GM21367 (cell line): ENCODE results near the gene ASPSCR1.

Source experiments
- ATAC-seq: cut with Tn5 transposase; IDR thresholded peaks from one replicate; pipeline ENCODE4 v1.9.1; 2021; ENCODE audit not compliant: unreplicated experiment

Gene ASPSCR1

DNA sequence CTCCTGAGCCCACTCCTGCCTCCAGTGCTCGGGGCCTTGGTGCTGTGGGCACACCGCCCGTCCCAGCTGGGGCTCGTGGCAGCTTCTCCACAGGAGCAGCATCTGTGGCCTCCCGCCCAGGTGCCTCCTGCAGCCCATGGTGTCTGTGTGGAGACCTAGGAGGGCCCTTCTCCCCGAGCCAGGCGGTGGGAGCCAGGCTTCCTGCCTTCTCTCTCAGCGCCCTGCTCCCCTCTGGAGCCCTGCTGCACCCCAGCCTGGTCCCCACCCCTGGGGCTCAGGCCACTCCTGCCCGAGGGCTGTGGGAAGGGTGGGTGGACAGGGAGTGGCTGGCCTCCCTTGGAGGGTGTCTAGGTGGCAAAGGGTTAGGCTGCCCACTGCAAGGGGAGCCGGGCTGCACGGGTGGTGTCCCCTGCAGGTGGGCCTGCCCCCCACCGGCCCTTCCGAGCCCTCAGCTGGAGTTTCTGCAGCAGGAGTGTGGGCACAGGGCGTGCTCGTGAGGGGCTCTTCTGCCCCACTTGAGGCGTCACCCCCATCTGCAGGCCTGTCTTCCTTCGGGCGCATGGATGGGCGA is 34.3 kb downstream of the ASPSCR1 start:
- ATAC-seq = no peak

DNA sequence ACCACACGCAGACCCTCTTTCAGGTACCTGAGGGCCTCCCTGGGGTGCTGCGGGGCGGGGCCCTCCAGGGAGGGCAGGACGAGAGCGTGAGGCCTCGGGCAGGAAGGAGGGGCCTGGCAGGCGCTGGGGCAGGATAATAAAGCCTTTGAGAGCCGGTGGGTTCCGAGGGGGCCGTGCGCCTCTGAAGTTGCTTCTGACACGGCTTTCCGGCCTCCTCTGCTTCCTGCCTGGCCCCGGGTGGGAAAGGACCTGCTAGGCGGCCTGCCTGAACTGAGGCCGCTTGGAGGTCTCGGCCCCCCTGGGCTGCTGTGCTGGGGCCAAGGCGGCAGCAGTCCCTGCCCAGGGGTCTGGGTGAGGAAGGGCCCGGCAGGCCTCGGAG is 34.8 kb downstream of the ASPSCR1 start:
- ATAC-seq = no peak

GRCh38 chr17:82012640-82013295 is 35.3 kb downstream of the ASPSCR1 start:
- no peak for ATAC-seq

- ATAC-seq = no peak
Observed at GRCh38 chr17:82013341-82013740, 35.9 kb downstream of the ASPSCR1 start.

DNA sequence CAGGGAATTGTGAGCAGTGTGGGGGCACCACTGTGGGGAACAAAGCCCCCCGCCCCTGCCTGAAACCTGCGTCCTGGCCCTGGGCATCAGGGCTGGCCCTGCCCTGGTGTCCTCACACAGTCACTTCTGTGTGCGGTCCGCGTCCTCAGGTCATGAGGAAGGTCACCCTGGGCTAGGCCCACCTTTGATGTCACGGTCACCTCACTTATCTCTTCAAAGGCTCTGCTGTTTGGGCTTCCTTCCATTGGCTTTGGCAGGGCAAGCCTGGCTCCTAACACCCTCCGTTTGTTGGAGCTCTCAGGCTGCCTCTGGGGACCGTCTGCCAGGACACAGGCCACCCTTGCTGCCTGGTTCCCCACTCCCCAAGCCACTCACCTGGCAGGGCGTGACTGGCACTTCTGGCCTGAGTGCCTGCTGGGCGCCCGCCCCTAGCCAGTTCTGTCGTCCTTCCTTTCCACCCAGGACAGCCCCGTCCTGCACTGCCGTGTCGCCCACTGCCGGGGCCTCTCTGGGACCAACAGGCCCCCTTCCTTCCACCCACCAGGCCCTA is 36.4 kb downstream of the ASPSCR1 start:
- ATAC-seq = no peak

- ATAC-seq = no peak
Observed at GRCh38 chr17:82014432-82014831, 37.0 kb downstream of the ASPSCR1 start.

DNA sequence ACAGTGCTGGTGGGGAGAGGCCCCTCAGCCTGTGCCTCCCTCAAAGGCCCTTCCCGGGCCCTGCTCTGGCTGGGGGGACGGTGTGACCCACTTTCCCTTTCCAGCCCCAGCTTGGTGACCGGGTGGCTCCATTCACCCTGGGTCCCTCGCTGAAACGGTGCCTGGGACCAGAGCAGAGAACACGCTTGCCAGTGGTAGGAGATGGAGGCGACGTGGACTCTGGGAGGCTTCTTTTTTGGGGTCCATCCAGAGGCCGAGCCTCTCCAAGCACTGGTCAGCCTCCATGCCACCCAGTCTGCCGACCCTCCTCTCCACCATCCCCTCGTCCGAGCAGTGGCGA is 37.5 kb downstream of the ASPSCR1 start:
- no peak for ATAC-seq

DNA sequence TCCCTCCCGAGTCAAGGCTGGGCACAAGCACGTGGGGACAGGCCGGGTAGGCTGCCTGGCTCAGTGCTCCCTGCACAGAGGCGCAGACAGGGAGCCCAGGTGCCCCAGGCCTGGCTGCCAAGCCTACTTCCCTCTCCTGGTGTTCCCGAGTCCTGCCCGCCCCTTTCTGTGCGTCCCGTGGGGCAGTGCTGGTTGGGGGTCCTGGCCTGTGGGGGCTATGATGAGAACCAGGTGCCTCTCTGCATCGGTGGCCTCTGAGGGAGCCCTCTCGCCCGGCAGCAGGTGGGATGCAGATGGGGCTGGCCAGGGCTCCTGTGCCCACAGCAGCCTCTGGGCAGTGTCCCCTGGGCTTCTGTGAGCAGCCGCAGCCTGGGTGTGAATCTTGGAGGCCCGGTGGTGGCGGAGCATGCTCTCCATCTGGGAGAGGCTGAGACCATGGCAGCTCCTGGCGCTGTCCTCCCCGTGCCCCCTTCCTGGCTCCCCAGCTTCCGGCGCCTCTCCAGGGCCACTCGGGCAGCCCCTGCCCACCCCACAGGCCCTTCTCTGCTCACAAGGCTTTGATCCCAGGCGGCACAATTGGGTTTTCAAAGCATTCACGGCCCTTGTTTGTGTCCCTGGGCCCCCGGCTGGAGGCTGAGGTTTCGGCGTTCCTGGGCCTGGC is 38.0 kb downstream of the ASPSCR1 start:
- no peak for ATAC-seq

DNA sequence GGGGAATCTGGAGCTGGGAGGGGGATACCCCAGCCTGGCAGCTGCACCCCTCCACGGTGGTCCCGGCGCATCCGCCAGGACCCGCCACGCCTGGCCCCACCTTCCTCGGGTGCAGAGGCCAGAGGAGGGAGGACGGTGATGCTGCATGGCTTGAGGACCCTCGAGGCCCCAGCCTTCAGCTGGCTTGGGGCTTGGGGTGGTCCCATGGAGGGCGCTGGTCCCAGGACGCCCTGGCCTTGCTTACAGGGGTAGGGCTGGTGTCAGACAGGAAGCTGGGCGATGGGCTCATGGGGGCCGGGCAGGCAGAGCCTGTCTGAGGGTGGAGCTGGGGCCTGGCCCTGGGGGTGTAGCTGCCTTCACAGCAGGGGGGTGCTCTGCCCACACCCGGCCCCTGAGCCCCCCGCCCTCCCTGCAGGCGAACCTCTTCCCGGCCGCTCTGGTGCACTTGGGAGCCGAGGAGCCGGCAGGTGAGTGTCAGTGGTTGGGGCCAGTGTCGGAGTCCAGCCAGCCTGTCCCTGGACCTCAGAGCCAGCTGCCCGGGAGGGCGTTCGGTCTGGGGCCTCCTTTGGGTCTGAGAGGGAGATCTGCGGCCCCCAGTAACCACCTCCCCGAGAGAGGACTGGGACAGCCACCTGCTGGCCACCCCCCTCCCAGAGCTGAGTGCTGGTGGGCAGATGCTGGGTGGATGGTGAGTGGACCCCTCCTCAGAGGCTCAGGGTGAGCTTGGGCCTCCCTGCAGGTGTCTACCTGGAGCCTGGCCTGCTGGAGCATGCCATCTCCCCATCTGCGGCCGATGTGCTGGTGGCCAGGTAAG is 38.8 kb downstream of the ASPSCR1 start:
- no peak for ATAC-seq

GRCh38 chr17:82016875-82017459 is 39.5 kb downstream of the ASPSCR1 start:
- ATAC-seq = no peak

DNA sequence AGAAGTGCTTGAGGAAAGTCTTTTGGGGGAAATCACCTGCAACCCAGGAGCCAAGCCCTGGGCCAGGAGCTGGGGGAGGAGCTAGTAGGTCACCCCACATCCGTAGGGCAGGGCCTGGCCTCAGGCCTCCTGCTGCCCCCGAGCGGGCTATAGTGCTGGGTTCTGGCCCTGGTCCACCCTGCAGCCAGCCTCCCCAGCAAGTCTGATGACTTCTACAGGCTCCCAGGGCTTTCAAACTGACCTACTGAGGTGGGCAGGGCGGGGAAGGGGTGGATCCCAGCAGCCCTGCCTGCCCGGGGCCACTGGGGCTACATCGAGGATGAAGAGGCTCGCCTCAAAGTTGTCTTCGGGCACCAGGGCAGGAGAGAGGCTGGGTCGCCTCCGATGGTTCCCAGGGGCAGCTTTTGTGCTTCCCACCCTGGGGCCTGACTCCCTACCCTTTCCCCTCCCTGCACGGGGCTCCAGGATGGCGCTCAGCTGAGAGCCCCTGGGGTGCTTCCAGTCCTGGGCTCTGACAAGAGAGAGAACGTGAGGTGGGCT is 40.3 kb downstream of the ASPSCR1 start:
- no peak for ATAC-seq

DNA sequence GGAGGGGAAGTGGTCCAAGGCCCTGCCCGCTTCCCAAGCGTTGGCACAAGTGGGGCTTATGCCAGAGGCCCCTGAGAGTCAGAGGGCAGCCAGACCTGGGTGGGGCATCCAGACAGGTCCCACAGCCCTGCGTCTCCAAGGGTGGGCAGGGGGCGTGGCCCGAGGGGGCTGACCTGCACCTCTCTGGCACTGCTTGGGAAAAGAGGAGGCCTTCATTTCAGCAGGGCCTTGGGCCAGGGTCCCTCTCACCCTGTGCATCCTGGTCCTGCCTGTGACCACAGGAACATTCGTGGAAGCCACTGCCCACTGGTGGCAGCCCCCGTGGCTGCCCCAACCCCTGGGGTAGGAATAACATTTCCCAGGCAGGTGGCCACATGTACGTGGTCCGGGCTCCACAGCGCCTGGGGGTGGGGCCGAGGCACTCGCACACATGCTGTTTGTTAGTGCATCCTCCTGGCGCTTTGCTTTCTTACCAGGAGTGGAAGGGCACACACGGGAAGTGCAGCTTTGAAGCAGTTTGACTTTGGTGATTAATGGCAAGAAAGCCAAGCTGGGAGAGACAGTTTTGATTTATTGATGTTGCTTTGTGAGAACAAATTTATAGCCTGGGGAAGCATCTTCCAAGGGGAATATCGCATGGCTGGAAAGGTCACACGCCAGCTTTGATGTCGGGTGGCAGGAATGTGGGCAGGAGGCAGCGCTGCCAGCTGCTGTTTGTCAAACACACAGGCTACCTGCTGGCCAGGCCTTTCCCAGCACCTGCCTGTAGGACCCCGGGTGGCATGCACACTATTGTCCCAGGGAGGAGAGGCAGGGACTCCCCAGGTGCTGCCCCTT is 40.9 kb downstream of the ASPSCR1 start:
- ATAC-seq = no peak

- ATAC-seq = no peak
Observed at GRCh38 chr17:82018989-82019689, 41.7 kb downstream of the ASPSCR1 start.

GRCh38 chr17:82019690-82020571 is 42.5 kb downstream of the ASPSCR1 start:
- ATAC-seq = no peak

DNA sequence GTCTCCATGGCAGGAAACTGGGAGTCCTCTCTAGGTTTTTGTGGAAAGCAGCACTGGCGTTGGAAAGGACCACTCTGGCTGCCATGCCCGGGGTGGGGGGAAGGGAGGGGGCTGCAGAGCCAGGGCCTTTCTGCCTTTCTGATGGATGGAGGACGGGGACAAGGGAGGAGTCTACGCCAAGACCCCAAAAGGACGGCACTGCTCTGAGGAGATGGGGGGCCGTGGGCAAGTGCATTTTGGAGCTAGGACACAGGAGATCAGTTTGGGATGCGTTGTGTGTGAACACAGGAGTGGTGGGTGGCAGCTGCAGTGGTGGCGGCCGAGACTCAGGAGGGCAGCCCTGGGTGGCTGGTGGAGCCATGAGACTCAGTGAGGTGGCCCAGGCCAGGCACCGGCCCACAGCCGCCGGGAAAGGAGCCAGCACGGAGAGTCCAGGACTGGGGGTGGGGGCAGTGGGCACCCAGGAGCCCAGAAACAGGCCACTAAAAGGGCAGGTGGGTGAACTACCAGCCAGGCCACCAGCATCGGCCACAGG is 43.2 kb downstream of the ASPSCR1 start:
- ATAC-seq = no peak

GRCh38 chr17:82021107-82021899 is 43.9 kb downstream of the ASPSCR1 start:
- no peak for ATAC-seq

DNA sequence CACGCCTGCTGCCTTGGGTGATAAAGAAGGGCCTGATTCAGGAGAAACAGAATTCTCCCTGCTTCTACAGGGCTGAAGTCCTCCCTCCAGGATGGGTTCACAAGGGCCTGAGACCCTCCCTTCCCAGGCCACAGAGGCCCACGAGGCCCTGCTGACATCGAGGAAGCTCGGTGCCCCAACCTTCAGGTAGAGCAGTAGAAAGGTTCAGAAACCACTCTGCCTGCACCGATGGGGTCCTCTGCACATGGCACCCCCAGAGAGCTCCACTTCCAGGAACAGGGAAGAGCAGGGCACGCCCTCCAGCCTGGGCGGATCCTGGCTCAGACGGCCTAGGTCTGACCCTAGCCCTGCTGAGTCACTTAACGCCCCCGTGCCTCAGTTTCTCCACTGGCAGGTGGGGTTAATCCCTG is 44.5 kb downstream of the ASPSCR1 start:
- ATAC-seq = no peak
